Body of pancreas (tissue), 4 donors: ENCODE measurements around the gene CENPW. TPM values are rescaled to one million over a fixed set of nuclear protein-coding genes. Genes with fewer than 3 reads are reported as not detected.

Experiments used
- ATAC-seq: fragments of 150-250 bp; one replicate; pipeline ENCODE4 v1.9.1; 2016
- DNase-seq, 4 donors: peaks; one replicate each; pipeline ENCODE4 v3.0.0-alpha.2; 2019
- H3K27ac ChIP-seq, 4 donors: fragments of 200-600 bp; sonication (generic); 1 replicate in 3 of 4; 2 replicates in 1 of 4; pipeline versions ENCODE4 v1.5.1 to v1.6.1; 2016 to 2019; ENCODE audit warnings: mild to moderate bottlenecking in 1 of 4, mixed read lengths in 1 of 4, moderate library complexity in 1 of 4
- H3K27me3 ChIP-seq, 2 donors: fragments of 200-600 bp; sonication (generic); one replicate each; pipeline ENCODE4 v1.6.0; 2016; ENCODE audit warnings: mild to moderate bottlenecking in 1 of 2
- H3K36me3 ChIP-seq, 2 donors: fragments of 200-600 bp; sonication (generic); replicated peaks in 1 of 2; 2 replicates each; pipeline ENCODE4 v1.5.1; 2016; ENCODE audit warnings: low read depth in 2 of 2; ENCODE audit not compliant: insufficient read depth in 1 of 2
- H3K4me1 ChIP-seq: fragments of 200-600 bp; sonication (generic); one replicate; pipeline ENCODE4 v1.6.0; 2016
- H3K4me3 ChIP-seq, 2 donors: fragments of 200-600 bp; sonication (generic); 1 replicate in 1 of 2; 2 replicates in 1 of 2; pipeline ENCODE4 v1.5.1; 2016 to 2019
- H3K9me3 ChIP-seq, 3 donors: fragments of 200-600 bp; sonication (generic); 1 replicate in 2 of 3; 2 replicates in 1 of 3; pipeline ENCODE4 v1.5.1; 2016
- CTCF ChIP-seq, 7 experiments: fragments of 450-650 bp in 4 of 7; fragments of 200-600 bp in 3 of 7; sonication (generic) in 3 of 7; IDR thresholded peaks; one replicate each; pipeline ENCODE4 v1.5.1; 2016 to 2019; ENCODE audit warnings: antibody characterized with exemption in 7 of 7
- POLR2A ChIP-seq, 3 donors: fragments of 450-650 bp; IDR thresholded peaks; one replicate each; pipeline ENCODE4 v1.6.1; 2016; ENCODE audit warnings: antibody characterized with exemption in 3 of 3, mild to moderate bottlenecking in 2 of 3
- WGBS, 2 donors: methylation state at CpG; one replicate each; pipeline ENCODE4 v1.1.5; 2017; 5-methylcytosine and 5-hydroxymethylcytosine counted together
- intact Hi-C: fragments of 100-400 bp; cut with DNase I; formaldehyde crosslinking; loops from one replicate; pipeline ENCODE4 v1.15.1; 2023
- total RNA-seq, 2 donors: library from RNA; depleted of rRNA; stranded (reverse); fragments of >200 nt; gene quantifications; one replicate each; pipeline ENCODE4 v1.1.0, GENCODE V29; 2016

CENPW gene
- total RNA-seq, 2 donors from 2014 or later = not detected

- no peaks in the 10 kb centered on the region for H3K36me3 ChIP-seq
- no peak overlapping the region for H3K4me3 ChIP-seq
- DNase-seq (no peak), ATAC-seq (no peak)
- intact Hi-C loops = no loop called here
- no peaks in the 10 kb centered on the region for H3K9me3 ChIP-seq
- H3K27ac ChIP-seq = no peak overlapping the region
- 94 to 96% methylated on average over 2 of the region's 2 CpGs for WGBS, 2 donors
- no peak for TF ChIP-seq POLR2A (IDR thresholded peaks at IDR 0.05)
- TF ChIP-seq CTCF (IDR thresholded peaks at IDR 0.05) = no peak
- no peaks in the 10 kb centered on the region for H3K27me3 ChIP-seq
- H3K4me1 ChIP-seq = no peaks in the 10 kb centered on the region
Observed at GRCh38 chr6:126376682-126377081, 36.8 kb downstream of the CENPW start.

GRCh38 chr6:126377594-126378153 is 37.8 kb downstream of the CENPW start:
- H3K36me3 ChIP-seq = no peaks in the 10 kb centered on the region
- H3K27ac ChIP-seq = no peak overlapping the region
- H3K9me3 ChIP-seq = no peaks in the 10 kb centered on the region
- intact Hi-C loops = no loop called here
- TF ChIP-seq POLR2A (IDR thresholded peaks at IDR 0.05) (no peak), CTCF (IDR thresholded peaks at IDR 0.05) (no peak)
- ATAC-seq (no peak), DNase-seq (no peak)
- no peaks in the 10 kb centered on the region for H3K4me1 ChIP-seq
- no peaks in the 10 kb centered on the region for H3K27me3 ChIP-seq
- no peak overlapping the region for H3K4me3 ChIP-seq
- WGBS, 2 donors = 83 to 86% methylated on average over 2 of the region's 2 CpGs

GRCh38 chr6:126380072-126380583 is 40.2 kb downstream of the CENPW start:
- WGBS, 2 donors = 21 to 22% methylated on average over 1 of the region's 1 CpG
- ATAC-seq = no peak
- H3K27ac ChIP-seq = no peak overlapping the region

GRCh38 chr6:126381498-126381897 is 41.6 kb downstream of the CENPW start:
- no peak for ATAC-seq
- no peak for TF ChIP-seq CTCF (IDR thresholded peaks at IDR 0.05)
- TF ChIP-seq POLR2A (IDR thresholded peaks at IDR 0.05) = no peak
- intact Hi-C loops = no loop called here

More at GRCh38 chr6:126380072-126380583, 40.2 kb downstream of the CENPW start:
- Histone ChIP-seq H3K9me3 (peaks cover 0 to 6% (median 0%) of the 10 kb centered on the region in 3 donors), H3K27me3 (no peaks in the 10 kb centered on the region), H3K36me3 (no peaks in the 10 kb centered on the region), H3K4me1 (no peaks in the 10 kb centered on the region), H3K4me3 (no peak overlapping the region)
- TF ChIP-seq POLR2A (IDR thresholded peaks at IDR 0.05) (no peak), CTCF (IDR thresholded peaks at IDR 0.05) (no peak)
- no peak for DNase-seq
- intact Hi-C loops = no loop called here

GRCh38 chr6:126383203-126383602 is 43.3 kb downstream of the CENPW start:
- Histone ChIP-seq H3K4me3 (no peak overlapping the region), H3K4me1 (no peaks in the 10 kb centered on the region), H3K9me3 (peaks cover 0 to 6% (median 0%) of the 10 kb centered on the region in 3 donors), H3K27me3 (no peaks in the 10 kb centered on the region), H3K36me3 (no peaks in the 10 kb centered on the region), H3K27ac (no peak overlapping the region)
- no peak for TF ChIP-seq POLR2A (IDR thresholded peaks at IDR 0.05)
- no peak for TF ChIP-seq CTCF (IDR thresholded peaks at IDR 0.05)
- DNase-seq = no peak
- intact Hi-C loops = no loop called here
- ATAC-seq = no peak

More at GRCh38 chr6:126381498-126381897, 41.6 kb downstream of the CENPW start:
- Histone ChIP-seq H3K4me1 (no peaks in the 10 kb centered on the region), H3K9me3 (peaks cover 0 to 6% (median 0%) of the 10 kb centered on the region in 3 donors), H3K27ac (no peak overlapping the region), H3K27me3 (no peaks in the 10 kb centered on the region), H3K4me3 (no peak overlapping the region), H3K36me3 (no peaks in the 10 kb centered on the region)
- no peak for DNase-seq
- 85 to 98% methylated on average over 4 to 5 of the region's 5 CpGs for WGBS, 2 donors
